ENCODE results near the gene TIMM29. TPM values are rescaled to one million over a fixed set of nuclear protein-coding genes. Genes with fewer than 3 reads are reported as not detected.

TIMM29 gene
- total and polyA plus RNA-seq, 2 of the 13 experiments (the other 11 are each of a cell fraction or from before 2014, with no cell fraction given): 7.1 to 33.8 TPM

DNA sequence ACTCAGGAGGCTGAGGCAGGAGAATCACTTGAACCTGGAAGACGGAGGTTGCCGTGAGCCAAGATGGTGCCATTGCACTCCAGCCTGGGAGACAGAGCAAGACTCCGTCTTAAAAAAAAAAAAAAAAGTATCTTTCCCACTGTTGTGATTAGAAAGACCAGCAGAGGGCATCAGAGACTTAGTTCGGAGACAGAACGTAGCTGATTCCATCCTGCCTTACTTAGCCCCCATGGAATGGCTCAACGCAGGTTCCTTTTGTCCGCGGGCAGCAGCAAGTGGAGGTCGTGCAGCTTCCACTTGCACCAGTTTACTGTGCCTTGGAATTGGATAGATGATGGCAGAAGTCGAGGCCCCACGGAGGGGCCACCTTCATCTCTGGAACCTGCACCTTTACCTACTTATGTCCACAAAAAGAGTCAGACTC, 8.1 kb downstream of the TIMM29 start (continued):
- TF ChIP-seq SNRNP70 (IDR thresholded peaks at IDR 0.05; ENCODE audit: low read depth, low read length) (no peak), ZNF691 (CRISPR knock-in tag; IDR thresholded peaks at IDR 0.05; ENCODE audit: borderline replicate concordance, low read depth) (no peak), SMARCE1 (IDR thresholded peaks at IDR 0.05; ENCODE audit: borderline replicate concordance) (no peak), MXD3 (CRISPR knock-in tag; IDR thresholded peaks at IDR 0.05) (no peak), ERF (CRISPR knock-in tag; IDR thresholded peaks at IDR 0.05) (peak; percentile 65; the same call in 1 of the 2 replicates), ZNF207 (IDR thresholded peaks at IDR 0.05; ENCODE audit: borderline replicate concordance) (no peak), RELA (CRISPR knock-in tag; IDR thresholded peaks at IDR 0.05) (no peak), ZNF704 (CRISPR knock-in tag; IDR thresholded peaks at IDR 0.05; ENCODE audit: borderline replicate concordance) (no peak), IKZF4 (CRISPR knock-in tag; IDR thresholded peaks at IDR 0.05; ENCODE audit: borderline replicate concordance, low read depth, not compliant biosample characterization) (no peak), ZNF703 (CRISPR knock-in tag; IDR thresholded peaks at IDR 0.05; ENCODE audit: borderline replicate concordance) (no peak), MZF1 (CRISPR knock-in tag; IDR thresholded peaks at IDR 0.05; ENCODE audit: borderline replicate concordance) (no peak), SALL2 (CRISPR knock-in tag; IDR thresholded peaks at IDR 0.05) (no peak)
- TF ChIP-seq, protein P1, sequence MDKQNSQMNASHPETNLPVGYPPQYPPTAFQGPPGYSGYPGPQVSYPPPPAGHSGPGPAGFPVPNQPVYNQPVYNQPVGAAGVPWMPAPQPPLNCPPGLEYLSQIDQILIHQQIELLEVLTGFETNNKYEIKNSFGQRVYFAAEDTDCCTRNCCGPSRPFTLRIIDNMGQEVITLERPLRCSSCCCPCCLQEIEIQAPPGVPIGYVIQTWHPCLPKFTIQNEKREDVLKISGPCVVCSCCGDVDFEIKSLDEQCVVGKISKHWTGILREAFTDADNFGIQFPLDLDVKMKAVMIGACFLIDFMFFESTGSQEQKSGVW (CRISPR knock-in tag; IDR thresholded peaks at IDR 0.05; ENCODE audit: borderline replicate concordance): no peak
- TF ChIP-seq, protein P2, sequence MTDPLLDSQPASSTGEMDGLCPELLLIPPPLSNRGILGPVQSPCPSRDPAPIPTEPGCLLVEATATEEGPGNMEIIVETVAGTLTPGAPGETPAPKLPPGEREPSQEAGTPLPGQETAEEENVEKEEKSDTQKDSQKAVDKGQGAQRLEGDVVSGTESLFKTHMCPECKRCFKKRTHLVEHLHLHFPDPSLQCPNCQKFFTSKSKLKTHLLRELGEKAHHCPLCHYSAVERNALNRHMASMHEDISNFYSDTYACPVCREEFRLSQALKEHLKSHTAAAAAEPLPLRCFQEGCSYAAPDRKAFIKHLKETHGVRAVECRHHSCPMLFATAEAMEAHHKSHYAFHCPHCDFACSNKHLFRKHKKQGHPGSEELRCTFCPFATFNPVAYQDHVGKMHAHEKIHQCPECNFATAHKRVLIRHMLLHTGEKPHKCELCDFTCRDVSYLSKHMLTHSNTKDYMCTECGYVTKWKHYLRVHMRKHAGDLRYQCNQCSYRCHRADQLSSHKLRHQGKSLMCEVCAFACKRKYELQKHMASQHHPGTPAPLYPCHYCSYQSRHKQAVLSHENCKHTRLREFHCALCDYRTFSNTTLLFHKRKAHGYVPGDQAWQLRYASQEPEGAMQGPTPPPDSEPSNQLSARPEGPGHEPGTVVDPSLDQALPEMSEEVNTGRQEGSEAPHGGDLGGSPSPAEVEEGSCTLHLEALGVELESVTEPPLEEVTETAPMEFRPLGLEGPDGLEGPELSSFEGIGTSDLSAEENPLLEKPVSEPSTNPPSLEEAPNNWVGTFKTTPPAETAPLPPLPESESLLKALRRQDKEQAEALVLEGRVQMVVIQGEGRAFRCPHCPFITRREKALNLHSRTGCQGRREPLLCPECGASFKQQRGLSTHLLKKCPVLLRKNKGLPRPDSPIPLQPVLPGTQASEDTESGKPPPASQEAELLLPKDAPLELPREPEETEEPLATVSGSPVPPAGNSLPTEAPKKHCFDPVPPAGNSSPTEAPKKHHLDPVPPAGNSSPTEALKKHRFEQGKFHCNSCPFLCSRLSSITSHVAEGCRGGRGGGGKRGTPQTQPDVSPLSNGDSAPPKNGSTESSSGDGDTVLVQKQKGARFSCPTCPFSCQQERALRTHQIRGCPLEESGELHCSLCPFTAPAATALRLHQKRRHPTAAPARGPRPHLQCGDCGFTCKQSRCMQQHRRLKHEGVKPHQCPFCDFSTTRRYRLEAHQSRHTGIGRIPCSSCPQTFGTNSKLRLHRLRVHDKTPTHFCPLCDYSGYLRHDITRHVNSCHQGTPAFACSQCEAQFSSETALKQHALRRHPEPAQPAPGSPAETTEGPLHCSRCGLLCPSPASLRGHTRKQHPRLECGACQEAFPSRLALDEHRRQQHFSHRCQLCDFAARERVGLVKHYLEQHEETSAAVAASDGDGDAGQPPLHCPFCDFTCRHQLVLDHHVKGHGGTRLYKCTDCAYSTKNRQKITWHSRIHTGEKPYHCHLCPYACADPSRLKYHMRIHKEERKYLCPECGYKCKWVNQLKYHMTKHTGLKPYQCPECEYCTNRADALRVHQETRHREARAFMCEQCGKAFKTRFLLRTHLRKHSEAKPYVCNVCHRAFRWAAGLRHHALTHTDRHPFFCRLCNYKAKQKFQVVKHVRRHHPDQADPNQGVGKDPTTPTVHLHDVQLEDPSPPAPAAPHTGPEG (CRISPR knock-in tag; IDR thresholded peaks at IDR 0.05): no peak
- TF ChIP-seq, protein P3, sequence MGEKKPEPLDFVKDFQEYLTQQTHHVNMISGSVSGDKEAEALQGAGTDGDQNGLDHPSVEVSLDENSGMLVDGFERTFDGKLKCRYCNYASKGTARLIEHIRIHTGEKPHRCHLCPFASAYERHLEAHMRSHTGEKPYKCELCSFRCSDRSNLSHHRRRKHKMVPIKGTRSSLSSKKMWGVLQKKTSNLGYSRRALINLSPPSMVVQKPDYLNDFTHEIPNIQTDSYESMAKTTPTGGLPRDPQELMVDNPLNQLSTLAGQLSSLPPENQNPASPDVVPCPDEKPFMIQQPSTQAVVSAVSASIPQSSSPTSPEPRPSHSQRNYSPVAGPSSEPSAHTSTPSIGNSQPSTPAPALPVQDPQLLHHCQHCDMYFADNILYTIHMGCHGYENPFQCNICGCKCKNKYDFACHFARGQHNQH (CRISPR knock-in tag; IDR thresholded peaks at IDR 0.05): 0 out of 2 replicates have a peak, but pooled peaks have one; percentile 18
- TF ChIP-seq, protein P4, sequence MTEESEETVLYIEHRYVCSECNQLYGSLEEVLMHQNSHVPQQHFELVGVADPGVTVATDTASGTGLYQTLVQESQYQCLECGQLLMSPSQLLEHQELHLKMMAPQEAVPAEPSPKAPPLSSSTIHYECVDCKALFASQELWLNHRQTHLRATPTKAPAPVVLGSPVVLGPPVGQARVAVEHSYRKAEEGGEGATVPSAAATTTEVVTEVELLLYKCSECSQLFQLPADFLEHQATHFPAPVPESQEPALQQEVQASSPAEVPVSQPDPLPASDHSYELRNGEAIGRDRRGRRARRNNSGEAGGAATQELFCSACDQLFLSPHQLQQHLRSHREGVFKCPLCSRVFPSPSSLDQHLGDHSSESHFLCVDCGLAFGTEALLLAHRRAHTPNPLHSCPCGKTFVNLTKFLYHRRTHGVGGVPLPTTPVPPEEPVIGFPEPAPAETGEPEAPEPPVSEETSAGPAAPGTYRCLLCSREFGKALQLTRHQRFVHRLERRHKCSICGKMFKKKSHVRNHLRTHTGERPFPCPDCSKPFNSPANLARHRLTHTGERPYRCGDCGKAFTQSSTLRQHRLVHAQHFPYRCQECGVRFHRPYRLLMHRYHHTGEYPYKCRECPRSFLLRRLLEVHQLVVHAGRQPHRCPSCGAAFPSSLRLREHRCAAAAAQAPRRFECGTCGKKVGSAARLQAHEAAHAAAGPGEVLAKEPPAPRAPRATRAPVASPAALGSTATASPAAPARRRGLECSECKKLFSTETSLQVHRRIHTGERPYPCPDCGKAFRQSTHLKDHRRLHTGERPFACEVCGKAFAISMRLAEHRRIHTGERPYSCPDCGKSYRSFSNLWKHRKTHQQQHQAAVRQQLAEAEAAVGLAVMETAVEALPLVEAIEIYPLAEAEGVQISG (CRISPR knock-in tag; IDR thresholded peaks at IDR 0.05): no peak

Measured in HepG2 (cell line).